HS-27A (cell line): ENCODE data around the gene TRPM3.

Source experiments
- DNase-seq: peaks from one replicate; pipeline ENCODE4 v3.0.0-alpha.2; 2012; ENCODE audit warnings: low read depth, missing footprints

The TRPM3 gene

DNA sequence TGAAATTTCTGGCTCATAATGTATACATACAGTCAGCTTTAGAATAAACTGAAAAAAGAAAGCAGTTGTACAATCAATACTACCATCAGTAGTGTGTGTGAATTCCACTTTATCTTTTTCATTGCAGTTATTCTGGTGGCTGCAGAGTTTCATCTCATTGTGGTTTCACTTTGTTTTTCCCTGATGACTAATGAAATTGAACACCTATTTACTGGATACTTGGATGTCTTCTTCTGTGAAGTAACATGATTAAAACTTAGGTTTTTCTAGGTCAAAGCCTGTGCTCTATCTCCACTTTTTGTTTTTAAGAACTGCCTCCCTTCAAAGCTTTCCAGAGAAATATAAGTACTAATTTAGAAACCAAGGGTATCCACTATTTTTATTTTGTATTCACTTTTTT lies 174.3 kb downstream of the TRPM3 start:
- no peak for DNase-seq

DNA sequence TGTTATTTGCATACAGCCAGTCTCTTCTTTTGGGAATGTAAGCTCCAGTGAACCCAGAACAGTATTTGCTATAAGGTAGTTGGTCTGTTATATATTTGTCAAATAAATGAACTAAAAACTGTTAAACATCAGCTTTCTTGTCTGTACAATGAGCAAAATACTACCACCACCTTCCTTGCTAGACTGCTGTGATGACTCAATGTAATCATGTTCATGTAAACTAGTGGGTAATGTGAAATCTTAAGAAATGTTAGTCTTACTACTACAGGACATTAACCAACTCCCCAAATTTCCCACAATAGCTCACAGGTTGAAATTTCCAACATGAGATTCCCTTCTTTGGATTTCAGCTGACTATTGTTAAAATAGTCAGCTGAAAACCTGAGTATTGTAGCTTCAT lies 176.1 kb downstream of the TRPM3 start:
- DNase-seq = no peak

DNA sequence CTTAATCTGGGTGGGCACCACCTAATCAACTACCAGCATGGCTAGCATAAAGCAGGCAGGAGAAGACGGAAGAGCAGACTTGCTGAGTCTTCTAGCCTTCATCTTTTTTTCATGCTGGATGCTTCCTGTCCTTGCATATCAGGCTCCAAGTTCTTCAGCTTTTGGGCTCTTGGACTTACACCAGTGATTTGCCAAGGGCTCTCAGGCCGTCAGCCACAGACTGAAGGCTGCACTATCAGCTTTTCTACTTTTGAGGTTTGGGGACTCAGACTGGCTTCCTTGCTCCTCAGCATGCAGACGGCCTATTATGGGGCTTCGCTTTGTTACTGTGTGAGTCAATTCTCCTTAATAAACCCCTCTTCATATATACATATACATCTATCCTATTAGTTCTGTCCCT lies 180.2 kb downstream of the TRPM3 start:
- DNase-seq = no peak

DNA sequence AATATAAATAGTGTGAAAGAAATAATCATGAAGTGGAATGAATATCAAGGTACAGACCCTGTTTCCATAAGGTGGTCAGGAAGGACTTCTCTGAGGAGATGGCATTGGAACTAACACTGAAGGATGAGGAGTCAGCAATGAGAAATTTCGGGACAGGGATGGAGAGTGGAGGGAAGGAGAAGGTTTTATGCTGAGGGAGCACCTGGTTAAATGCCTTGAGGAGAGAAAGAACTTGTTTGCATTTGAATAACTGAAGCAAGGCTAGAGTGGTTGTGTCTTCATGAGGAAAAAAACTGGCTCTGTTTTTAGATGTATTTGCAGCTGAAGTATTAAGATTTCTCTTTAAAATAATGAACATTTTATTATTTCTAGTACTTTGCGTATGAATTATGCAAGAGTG lies 180.8 kb downstream of the TRPM3 start:
- DNase-seq = no peak

DNA sequence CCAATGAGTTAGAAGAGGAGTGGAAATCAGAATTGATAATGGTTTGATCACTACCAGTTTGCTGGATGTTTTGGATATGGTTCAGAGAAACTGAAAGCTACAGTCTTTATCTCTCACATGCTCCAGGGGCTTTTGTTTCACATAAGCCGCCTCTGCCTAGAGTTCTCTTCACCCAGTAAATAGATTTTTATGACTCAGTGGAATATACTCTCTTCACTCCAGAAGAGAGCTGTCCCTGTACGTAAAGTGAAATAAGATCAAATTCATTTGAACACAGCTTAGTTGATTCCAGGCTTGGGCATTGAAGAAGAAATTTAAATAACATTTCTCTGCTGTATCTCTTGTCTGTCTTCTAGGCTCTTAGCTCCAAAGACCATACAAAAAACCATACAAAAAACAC lies 184.9 kb downstream of the TRPM3 start:
- DNase-seq = no peak

DNA sequence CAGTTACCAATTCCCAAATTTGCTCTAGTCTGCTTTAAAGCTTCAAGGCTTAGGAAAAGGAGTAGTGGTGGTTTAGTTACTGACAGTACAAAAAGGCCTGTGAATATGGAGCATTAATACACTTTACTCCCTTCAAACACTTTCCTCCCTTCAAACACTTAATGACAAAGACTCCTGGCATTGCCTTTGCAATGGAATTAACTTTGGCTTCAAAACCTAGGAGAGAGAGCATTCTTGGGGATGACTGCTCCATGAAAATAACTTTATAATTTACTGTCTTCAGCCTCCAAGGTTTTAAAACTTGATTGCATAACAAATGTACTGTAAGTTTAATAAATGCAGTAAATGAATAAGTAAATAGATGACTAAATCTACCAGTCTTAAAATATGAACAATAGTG lies 185.6 kb downstream of the TRPM3 start:
- DNase-seq = no peak

DNA sequence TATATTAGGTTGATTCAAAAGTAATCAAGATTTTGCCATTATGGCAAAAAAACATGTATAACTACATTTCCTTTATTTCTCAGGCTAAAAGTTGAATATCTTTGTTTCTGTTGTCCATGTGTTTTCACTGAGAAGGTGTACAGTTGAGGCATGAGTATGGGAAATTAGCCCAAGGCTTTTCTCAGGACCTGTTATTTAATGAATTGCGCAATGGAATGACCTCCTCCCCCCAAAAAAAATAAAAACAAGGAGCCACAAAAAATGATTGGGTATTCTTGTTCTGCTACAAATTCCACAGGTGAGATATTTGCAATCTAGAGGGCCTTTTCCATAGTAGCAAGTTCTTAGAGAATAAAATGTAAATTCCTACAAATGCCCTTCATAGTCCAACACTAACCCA lies 186.8 kb downstream of the TRPM3 start:
- no peak for DNase-seq

DNA sequence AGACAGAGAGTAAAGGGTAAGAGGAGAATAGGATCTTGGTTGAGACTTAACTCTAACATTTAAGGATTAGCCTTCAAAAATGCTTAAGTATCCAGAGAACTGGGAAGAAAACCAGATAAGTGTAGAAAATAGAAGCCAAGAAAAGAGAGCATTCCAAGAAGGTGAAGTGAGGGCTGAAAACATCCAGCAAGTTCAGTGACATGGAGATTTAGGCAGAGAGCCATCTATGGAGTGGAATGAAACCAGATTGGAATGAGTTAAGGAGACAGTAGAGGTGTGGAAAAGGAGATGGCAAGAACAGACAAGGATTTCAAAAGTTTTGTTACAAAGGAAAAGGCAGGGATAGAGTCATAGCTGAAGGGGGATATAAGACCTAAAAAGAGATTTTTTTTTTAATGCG lies 188.1 kb downstream of the TRPM3 start:
- no peak for DNase-seq

DNA sequence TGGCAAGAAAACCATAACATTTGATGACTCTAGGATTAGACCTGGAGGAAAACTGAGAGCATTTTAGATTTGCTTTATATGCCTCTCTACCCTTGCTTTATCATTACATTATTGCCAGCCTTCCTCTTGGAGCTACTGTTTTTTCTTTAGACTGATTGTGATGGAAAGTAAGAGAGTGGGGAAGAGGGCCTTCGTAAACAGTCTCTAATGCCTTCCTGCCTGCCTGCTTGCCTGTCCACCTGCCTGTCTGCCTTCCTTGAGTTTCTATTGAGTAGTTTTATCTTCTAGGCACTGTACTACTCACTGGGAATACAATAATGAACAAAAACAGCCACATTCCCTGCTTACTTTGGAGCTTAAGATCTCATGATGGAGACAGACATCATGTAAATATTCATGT lies 189.3 kb downstream of the TRPM3 start:
- DNase-seq = no peak

DNA sequence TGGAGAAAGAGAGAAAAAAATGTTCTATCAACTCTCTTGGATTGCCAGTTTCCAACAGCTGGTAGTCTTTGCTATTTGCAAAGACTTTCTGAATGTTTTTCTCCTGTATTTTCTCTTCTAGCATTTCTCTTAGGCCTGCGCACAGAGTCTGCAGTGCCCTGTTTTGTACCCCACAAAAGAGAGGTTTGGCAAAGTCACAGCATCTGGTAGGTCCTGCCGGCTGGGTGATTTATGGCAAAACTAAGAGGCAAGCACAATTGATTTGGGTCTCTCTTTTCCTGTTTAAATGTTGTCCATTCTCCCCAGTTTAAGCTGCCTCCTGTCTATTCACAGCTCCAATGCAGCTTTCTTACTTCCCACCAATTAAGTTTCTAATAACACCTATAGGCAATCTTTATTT lies 193.9 kb downstream of the TRPM3 start:
- no peak for DNase-seq

DNA sequence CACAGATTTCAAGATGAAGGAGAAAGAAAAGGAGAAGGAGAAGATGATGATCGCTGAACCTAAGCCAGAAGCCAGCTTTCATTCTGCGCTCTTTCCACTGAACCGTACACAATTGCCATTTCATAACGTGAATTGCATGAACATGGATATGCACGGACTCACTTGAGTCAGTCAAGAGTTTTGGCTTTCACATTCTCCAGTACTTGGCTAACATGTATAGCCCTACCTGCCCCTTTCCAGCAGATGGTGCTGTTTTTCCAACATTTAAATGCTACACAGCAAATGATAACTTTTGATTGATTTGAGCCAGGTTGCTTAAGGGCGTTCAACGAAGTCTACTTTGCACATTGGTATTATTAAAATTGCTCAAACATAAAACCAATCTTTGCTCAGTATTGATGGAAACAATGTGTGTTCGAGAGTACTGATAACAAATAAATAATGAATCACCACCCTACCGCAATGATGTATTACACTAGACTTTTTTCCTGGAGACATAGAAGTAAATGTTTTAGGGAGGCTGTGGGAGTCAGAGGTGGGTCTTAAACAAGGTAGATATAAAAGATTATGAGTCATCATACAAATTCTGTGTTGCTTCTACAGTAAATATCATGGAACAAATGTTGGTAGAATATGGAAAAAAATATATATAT lies 196.4 kb downstream of the TRPM3 start:
- DNase-seq = peak; percentile 40

DNA sequence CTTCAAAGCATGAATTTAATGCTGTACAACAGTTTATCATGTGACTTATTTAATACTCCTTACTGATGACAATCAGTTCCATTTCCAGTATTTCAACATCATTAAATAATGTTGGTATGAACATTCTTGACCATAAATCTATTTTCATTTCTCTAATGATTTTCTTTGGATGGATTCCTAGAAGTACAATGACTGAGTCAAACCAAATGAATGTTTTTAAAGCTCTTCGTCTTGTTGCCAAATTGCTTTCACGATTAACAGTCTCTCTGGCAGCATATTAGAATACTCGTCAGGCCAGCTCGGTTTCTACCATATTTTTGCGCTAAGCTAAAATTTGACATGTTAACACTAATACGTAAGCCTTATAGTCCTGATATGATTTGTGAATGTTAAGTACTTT lies 197.0 kb downstream of the TRPM3 start:
- DNase-seq = peak; percentile 33

DNA sequence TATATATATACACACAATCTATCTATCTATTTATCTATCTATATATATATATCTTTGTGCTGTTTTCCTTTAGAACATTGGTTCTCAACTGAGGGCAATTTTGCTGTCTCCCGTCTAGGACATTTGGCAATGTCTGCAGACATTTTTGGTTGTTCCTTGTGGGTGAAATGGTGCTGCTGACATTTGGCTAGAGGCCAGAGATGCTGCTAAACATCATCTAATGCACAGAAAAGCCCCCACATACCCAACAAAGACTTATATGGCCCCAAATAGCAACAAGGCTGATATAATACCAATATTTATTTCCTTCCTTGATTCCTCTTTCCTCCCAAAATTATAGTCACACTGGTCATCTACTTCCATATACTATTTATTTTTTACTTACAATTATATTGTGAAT lies 197.5 kb downstream of the TRPM3 start:
- DNase-seq = no peak

DNA sequence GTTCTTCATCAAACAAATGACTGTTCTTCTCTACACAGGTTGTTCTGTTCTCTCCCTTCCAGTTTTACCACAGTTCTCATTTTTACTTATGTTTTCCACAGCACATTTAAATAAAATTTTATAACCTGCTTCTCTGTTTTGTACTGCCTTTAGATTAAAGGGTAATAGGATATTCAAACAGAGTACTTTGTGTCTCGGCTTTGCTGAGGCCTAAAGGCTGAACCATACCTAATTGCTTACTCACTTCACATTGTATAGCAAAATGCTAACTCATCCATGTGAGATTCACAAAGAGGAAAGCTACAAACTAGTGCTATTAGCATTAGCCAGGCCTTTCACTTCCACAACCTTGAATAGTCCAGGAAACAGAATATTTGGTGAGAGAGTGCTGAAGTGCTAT lies 200.3 kb downstream of the TRPM3 start:
- DNase-seq = no peak

DNA sequence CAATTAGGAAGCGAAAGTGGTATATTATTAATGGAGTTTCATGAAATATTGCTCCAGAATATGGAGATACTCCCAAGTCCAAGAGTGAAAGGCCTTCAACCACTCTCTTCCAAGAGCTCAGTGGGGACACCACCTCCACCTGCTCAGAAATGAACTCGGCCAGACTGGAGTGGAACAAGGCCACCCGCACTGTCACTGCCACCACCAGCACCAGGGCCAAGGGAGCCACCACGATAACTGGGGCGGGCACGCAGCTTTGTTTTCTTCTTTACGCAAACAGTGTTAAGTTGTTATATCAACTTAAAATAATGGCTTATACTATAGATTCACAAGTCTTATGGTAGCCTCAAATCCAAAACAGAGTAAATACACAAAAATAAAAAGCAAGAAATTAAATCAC lies 204.1 kb downstream of the TRPM3 start:
- no peak for DNase-seq

DNA sequence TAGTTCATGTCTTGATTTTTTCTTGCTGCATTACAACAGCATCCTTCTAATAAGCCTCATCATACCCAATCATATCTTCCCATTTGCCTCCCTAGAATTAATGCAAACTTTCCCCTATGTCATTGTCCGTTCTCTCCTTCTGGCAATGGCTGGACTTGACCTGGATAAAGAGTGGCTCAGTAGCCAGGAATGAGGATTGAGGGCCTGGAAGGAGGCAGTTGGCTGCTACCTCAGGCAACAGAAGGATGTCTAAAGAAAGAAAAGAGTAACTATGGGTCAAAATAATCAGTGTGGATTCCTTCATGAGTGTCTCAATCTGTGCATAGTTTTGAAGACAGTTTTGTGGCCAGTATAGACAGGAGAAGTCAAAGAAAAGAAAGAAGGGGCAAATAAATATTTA lies 209.6 kb downstream of the TRPM3 start:
- no peak for DNase-seq

DNA sequence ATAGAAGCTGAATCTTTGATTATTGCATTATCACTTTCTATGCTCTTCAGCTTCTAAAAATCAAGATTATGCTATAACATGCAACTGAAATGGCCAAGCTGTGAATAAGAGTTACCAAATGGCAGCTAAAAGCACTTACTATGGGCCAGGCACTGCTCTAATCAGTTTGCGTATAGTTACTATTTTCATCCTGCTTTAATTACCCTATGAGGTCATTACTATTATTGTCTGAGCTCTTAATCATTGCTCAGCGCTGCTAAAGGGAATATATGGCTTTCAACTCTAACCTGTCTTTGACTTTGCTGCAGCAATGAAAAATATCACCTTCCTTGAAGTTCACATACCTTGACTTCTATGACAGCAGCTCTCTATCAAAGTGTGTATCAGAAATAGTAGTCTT lies 210.8 kb downstream of the TRPM3 start:
- DNase-seq = no peak

DNA sequence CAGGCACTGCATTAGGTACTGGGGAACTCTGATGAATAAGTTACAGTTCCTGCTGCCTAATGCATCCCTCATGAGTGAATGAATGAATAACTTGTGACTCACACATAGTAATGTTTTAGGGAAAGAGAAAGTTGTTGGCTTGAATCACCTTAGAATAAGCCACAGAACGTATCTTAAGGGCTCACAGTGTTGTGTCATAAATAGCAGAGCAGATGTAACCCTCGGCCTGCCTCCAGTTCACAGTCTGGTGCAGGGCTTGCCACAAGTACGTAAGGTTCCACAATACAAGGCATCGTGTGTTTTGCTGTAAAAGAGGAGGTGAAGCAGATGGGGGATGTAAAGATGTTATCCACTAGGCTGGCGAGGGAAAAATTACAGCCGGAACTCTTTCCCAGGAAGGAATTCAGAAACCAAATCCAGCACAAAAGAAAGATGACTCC lies 218.7 kb downstream of the TRPM3 start:
- DNase-seq = peak; percentile 60

DNA sequence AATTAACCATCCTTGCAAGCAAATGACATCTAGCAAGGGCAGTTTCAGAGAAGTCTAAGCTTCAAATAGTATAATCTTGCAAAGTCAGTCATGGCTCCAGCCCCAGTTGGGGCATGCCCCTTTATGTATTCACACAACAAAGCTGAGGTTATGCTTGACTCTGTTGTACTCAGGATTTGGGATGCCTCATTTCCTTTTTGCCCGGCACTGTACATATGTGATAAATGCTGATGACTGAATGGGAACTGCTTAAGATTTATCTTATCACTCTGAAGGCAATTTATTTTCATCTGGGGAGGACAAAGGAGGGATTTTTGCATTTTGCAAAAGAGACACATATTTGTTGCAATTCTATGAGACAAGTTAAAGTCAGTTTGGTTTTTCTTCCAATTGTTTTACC lies 219.2 kb downstream of the TRPM3 start:
- DNase-seq = no peak

DNA sequence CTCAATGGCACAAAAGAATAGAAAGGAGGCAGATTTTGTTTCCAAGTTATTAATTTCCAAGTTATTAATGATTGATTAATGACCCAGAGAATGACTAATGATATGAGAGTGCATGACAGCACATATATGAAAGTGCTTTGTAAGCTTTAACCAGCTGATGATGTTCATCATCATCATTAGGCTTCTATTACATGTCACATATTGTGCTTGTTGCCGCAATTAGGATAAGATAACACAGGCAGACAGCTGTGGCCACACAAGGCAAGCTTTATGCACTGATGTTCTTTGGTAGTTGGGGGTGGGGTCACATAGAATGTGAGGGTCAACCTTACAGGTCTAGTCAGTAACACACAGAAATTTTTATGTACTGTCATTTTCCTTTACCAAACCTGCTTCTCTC lies 219.7 kb downstream of the TRPM3 start:
- DNase-seq = no peak

DNA sequence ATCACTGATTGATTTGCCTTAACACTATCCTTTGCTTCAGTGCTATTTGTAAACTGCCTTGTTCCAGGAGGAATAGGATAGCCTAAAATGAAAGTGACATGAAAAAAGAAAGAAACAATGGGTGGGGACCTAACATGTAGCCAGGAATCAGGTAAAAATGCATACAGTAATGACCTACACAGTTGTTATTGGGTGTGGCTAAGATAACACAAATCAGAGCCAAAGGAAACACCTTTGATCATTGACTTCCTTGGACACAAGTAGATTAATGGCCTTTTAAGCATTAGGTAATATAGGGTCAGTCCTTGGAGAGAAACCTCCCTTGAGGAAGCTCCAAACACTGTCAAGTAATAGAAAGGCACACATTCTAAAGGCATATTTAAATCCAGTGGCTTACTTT lies 220.4 kb downstream of the TRPM3 start:
- DNase-seq = no peak

DNA sequence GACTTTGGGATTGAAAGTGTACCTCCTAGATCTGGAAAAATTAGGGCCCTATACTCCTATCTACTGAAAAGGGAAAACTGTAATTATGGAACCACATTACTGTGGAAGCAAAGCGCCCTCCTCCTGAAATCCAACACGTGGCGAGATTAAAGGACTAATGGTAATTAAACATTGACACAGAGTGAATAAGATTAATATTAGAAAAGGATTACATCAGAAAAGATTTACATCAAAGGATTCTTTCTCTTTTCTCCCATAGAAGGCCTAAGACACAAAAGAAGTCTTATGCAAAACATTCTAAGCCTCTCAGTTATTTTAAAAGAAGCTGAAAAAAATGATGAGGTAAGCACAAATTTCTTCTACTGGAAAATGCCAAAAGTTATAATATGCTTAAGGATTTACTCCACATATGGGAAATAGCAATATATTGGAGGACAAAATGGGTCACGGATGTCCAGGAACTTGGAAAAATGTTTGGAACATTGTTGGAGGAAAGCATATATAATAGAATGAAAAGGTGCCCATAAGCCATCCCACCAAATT lies 227.8 kb downstream of the TRPM3 start:
- DNase-seq = no peak

DNA sequence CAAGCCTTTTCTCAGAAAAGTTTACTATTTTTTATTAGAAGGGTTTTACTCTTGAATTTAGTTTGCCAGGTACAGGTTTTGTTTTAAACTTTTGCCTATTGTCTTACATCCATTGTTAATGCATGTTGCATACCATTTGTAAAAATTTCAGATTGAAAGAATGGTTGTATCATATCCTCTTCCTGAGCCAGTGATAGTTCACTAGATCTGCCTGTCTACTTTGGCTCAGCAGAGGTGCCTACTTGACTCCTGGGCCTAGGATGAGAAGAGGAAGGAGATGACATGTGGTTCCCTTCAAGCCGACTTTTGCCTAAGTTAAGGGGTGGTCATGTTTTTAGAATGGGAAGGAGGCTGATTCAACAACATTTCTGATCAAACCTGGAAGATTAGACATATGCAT lies 232.9 kb downstream of the TRPM3 start:
- DNase-seq = no peak

DNA sequence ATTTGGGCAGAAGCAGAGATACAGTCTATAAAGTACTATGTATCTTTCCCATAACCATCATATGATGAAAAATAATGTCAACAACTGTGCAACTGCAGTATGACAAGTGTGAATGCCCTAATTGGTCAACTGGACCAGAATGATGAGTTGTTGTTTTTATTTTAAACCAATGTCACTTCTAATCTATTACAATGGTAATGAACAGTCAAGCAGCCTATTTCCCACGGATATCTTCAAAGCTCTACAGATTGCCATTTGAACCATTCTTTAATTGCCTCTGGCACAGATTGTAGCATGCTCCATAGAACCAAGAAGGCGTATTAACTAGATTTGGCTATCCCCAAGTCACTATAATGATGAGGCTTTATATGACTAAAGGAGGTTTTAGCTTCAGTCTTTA lies 233.6 kb downstream of the TRPM3 start:
- no peak for DNase-seq
